ENCODE measurements around the gene TTC34.

- TF ChIP-seq FOXK2 (IDR thresholded peaks at IDR 0.05): no peak
- TF ChIP-seq FOXM1 (IDR thresholded peaks at IDR 0.05; ENCODE audit: borderline replicate concordance): no peak
- no peak for TF ChIP-seq SUZ12 (IDR thresholded peaks at IDR 0.05)
- TF ChIP-seq BHLHE40 (IDR thresholded peaks at IDR 0.05; ENCODE audit: borderline replicate concordance): no peak
- TF ChIP-seq ELF4 (IDR thresholded peaks at IDR 0.05): no peak
- TF ChIP-seq SP1 (IDR thresholded peaks at IDR 0.05): no peak
- no peak for TF ChIP-seq ZNF384 (IDR thresholded peaks at IDR 0.05)
- no peak for TF ChIP-seq FOXA1 (IDR thresholded peaks at IDR 0.05)
- TF ChIP-seq PKNOX1 (IDR thresholded peaks at IDR 0.05): no peak
- TF ChIP-seq ARNT (IDR thresholded peaks at IDR 0.05): no peak
Observed at GRCh38 chr1:2783435-2784397, 17.8 kb downstream of the TTC34 start.

Data from HEK293T (cell line).